ENCODE data around the gene KRTAP12-1. TPM values are rescaled to one million over a fixed set of nuclear protein-coding genes. Genes with fewer than 3 reads are reported as not detected.

The KRTAP12-1 gene
- total RNA-seq, 1 experiment from 2014 or later: not detected

DNA sequence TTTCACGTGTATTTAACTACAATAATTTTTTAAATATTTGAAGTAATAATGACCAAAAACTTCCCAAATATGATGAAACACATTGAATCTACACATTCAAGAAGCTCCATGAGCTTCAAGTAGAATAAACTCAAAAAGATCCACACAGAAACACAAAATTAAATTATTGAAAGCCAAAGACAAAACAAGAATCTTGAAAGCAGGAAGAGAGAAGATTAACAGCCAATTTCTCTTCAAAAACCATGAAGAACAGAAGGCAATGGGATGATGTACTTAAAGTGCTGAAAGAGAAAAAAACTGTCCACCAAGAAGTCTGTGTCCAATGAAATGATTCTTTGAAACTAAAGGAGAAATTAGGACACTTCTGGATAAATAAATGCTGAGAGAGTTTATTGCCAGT lies 49.9 kb downstream of the KRTAP12-1 start:
- Histone ChIP-seq H3K4me2 (ENCODE audit: low read depth, low read length, poor library complexity, severe bottlenecking) (no peak overlapping the region), H3K9ac (ENCODE audit: low read length) (no peak overlapping the region), H3K79me2 (ENCODE audit: low read length) (no peaks in the 10 kb centered on the region), H3K4me3 (ENCODE audit: low read length) (no peak overlapping the region), H3K27ac (ENCODE audit: low read length) (no peak overlapping the region), H2AFZ (ENCODE audit: low read length) (no peak overlapping the region), H3K27me3 (ENCODE audit: low read length) (no peaks in the 10 kb centered on the region), H3K9me2 (replicated peaks; ENCODE audit: insufficient read depth, low read length) (no peaks in the 10 kb centered on the region), H3K4me1 (ENCODE audit: low read length) (no peaks in the 10 kb centered on the region), H3K9me3 (ENCODE audit: low read length) (peaks cover 12% of the 10 kb centered on the region), H3K36me3 (ENCODE audit: insufficient read depth, low read length) (0 out of 2 replicates have a peak, but pooled peaks cover 3% of the 10 kb centered on the region), H4K20me1 (ENCODE audit: insufficient read depth, low read depth, low read length) (no peaks in the 10 kb centered on the region)
- no peak for DNase-seq

Small RNA genes within 50 kb of the gene (small RNA-seq; reads per million reads assigned to genes)
- gene KRTAP12-6P: not detected

Other genes starting within 250 kb of the KRTAP12-1 start
- not detected in 2 replicates for gene LRRC3, start 226.7 kb downstream of the KRTAP12-1 start, total RNA-seq (2014; rRNA removed; shearing (Covaris generic); ENCODE audit: low replicate concordance)
- not detected in 2 replicates for gene KRTAP10-1, start 142.0 kb downstream of the KRTAP12-1 start, total RNA-seq (2014; rRNA removed; shearing (Covaris generic); ENCODE audit: low replicate concordance)
- gene KRTAP10-2, start 130.7 kb downstream of the KRTAP12-1 start, total RNA-seq (2014; rRNA removed; shearing (Covaris generic); ENCODE audit: low replicate concordance): not detected in 2 replicates
- gene KRTAP10-3, start 123.4 kb downstream of the KRTAP12-1 start, total RNA-seq (2014; rRNA removed; shearing (Covaris generic); ENCODE audit: low replicate concordance): not detected in 2 replicates
- not detected in 2 replicates for gene KRTAP10-4, start 108.4 kb downstream of the KRTAP12-1 start, total RNA-seq (2014; rRNA removed; shearing (Covaris generic); ENCODE audit: low replicate concordance)
- gene KRTAP10-5, start 101.6 kb downstream of the KRTAP12-1 start, total RNA-seq (2014; rRNA removed; shearing (Covaris generic); ENCODE audit: low replicate concordance): not detected in 2 replicates
- gene KRTAP10-6, start 89.7 kb downstream of the KRTAP12-1 start, total RNA-seq (2014; rRNA removed; shearing (Covaris generic); ENCODE audit: low replicate concordance): not detected in 2 replicates
- not detected in 2 replicates for gene KRTAP10-7, start 81.6 kb downstream of the KRTAP12-1 start, total RNA-seq (2014; rRNA removed; shearing (Covaris generic); ENCODE audit: low replicate concordance)
- gene KRTAP10-8, start 70.1 kb downstream of the KRTAP12-1 start, total RNA-seq (2014; rRNA removed; shearing (Covaris generic); ENCODE audit: low replicate concordance): not detected in 2 replicates
- not detected in 2 replicates for gene KRTAP10-9, start 55.1 kb downstream of the KRTAP12-1 start, total RNA-seq (2014; rRNA removed; shearing (Covaris generic); ENCODE audit: low replicate concordance)
- not detected in 2 replicates for gene KRTAP10-10, start 44.8 kb downstream of the KRTAP12-1 start, total RNA-seq (2014; rRNA removed; shearing (Covaris generic); ENCODE audit: low replicate concordance)
- not detected in 2 replicates for gene KRTAP10-11, start 35.7 kb downstream of the KRTAP12-1 start, total RNA-seq (2014; rRNA removed; shearing (Covaris generic); ENCODE audit: low replicate concordance)
- not detected in 2 replicates for gene KRTAP12-4, start 27.5 kb downstream of the KRTAP12-1 start, total RNA-seq (2014; rRNA removed; shearing (Covaris generic); ENCODE audit: low replicate concordance)
- gene KRTAP12-3, start 24.2 kb downstream of the KRTAP12-1 start, total RNA-seq (2014; rRNA removed; shearing (Covaris generic); ENCODE audit: low replicate concordance): not detected in 2 replicates
- not detected in 2 replicates for gene KRTAP12-2, start 15.2 kb downstream of the KRTAP12-1 start, total RNA-seq (2014; rRNA removed; shearing (Covaris generic); ENCODE audit: low replicate concordance)
- not detected in 2 replicates for gene KRTAP10-12, start 15.0 kb upstream of the KRTAP12-1 start, total RNA-seq (2014; rRNA removed; shearing (Covaris generic); ENCODE audit: low replicate concordance)
- gene TSPEAR, start 29.4 kb upstream of the KRTAP12-1 start, total RNA-seq (2014; rRNA removed; shearing (Covaris generic); ENCODE audit: low replicate concordance): not detected in 2 replicates
- gene UBE2G2, start 119.7 kb upstream of the KRTAP12-1 start, total RNA-seq (2014; rRNA removed; shearing (Covaris generic); ENCODE audit: low replicate concordance): 126 and 148 TPM in 2 replicates
- gene SUMO3, start 135.9 kb upstream of the KRTAP12-1 start, total RNA-seq (2014; rRNA removed; shearing (Covaris generic); ENCODE audit: low replicate concordance): 70.3 and 80.3 TPM in 2 replicates
- 37.8 and 44.7 TPM in 2 replicates for gene PTTG1IP, start 191.5 kb upstream of the KRTAP12-1 start, total RNA-seq (2014; rRNA removed; shearing (Covaris generic); ENCODE audit: low replicate concordance)
- 252 and 484 TPM in 2 replicates for gene ITGB2, start 238.7 kb upstream of the KRTAP12-1 start, total RNA-seq (2014; rRNA removed; shearing (Covaris generic); ENCODE audit: low replicate concordance)